ENCODE measurements around the gene IFNA1.

DNA sequence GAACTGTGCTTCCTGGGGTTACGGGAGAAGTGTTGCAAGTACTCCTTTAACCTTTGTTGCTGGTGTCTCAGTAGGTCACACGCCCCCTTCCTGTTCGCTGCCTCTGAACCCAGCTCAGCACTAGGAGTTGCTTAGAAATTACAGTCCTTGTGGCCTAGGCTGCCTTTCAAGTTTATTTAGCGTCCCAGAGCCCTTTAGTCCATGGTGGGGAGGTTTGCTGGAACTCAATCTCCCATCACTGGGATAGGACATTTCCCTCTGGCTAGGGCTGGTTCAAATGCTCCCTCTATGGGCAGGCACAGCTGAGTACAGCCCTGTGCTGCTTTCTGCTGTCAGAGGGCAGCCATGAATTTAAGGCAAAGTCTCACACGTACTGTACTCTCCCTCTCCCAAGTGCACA lies 26.6 kb upstream of the IFNA1 start:
- TF ChIP-seq, protein P1, sequence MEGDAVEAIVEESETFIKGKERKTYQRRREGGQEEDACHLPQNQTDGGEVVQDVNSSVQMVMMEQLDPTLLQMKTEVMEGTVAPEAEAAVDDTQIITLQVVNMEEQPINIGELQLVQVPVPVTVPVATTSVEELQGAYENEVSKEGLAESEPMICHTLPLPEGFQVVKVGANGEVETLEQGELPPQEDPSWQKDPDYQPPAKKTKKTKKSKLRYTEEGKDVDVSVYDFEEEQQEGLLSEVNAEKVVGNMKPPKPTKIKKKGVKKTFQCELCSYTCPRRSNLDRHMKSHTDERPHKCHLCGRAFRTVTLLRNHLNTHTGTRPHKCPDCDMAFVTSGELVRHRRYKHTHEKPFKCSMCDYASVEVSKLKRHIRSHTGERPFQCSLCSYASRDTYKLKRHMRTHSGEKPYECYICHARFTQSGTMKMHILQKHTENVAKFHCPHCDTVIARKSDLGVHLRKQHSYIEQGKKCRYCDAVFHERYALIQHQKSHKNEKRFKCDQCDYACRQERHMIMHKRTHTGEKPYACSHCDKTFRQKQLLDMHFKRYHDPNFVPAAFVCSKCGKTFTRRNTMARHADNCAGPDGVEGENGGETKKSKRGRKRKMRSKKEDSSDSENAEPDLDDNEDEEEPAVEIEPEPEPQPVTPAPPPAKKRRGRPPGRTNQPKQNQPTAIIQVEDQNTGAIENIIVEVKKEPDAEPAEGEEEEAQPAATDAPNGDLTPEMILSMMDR (IDR thresholded peaks at IDR 0.05), result peak in 2 of 6 experiments; percentile 16 to 25
- no peak for TF ChIP-seq POLR2A (IDR thresholded peaks at IDR 0.05)

All from adrenal gland (tissue), 5 donors.